ENCODE results near the gene NSUN2. TPM values are rescaled to one million over a fixed set of nuclear protein-coding genes. Genes with fewer than 3 reads are reported as not detected.
A peak's percentile ranks its signal among the peaks of the same experiment; 100 is the strongest.

NSUN2 gene
- total and polyA plus RNA-seq, 5 donors from 2014 or later = 26.0 to 60.4 (median 26.6) TPM

DNA sequence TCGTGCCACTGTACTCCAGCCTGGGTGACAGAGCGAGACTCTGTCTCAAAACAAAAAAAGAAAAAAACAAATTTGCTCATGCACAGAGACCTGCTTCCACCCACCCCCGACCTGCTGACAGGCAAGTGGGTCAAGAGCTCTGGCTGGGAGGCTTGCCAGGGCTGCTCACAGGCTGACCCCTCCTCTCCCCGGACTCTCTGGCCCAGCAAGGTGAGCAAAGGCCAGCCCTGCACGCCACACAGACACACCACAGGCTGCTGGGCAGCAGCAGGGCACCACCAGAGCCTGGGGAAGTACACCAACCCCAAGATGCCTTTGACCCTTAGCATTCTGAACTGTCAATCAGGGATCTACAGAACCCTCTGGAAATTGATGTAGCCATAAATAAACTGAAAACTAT is 29.2 kb downstream of the NSUN2 start:
- no peak overlapping the region for H3K4me3 ChIP-seq (ENCODE audit: low read depth, low read length)
- H3K27me3 Mint-ChIP-seq = no peaks in the 10 kb centered on the region
- ATAC-seq (ENCODE audit: low read depth in 2 of 2) (no peak), DNase-seq (no peak)
- peaks cover 94% of the 10 kb centered on the region for H3K36me3 ChIP-seq (ENCODE audit: control insufficient read depth, insufficient read depth, low read length)
- no peak overlapping the region for H3K4me3 Mint-ChIP-seq
- H3K27ac ChIP-seq (ENCODE audit: insufficient read depth, low read length, poor library complexity, severe bottlenecking) = no peak overlapping the region
- no peaks in the 10 kb centered on the region for H3K9me3 ChIP-seq (ENCODE audit: control insufficient read depth in 2 of 2, low read length in 2 of 2)
- no peak overlapping the region for H3K27ac Mint-ChIP-seq
- no peaks in the 10 kb centered on the region for H3K27me3 ChIP-seq (ENCODE audit: control insufficient read depth, insufficient read depth, low read length)
- H3K4me1 Mint-ChIP-seq = peaks cover 0 to 4% (median 0%) of the 10 kb centered on the region in 4 donors
- H3K4me1 ChIP-seq (ENCODE audit: control insufficient read depth, insufficient read depth, low read length, poor library complexity, severe bottlenecking) = no peaks in the 10 kb centered on the region
- no peaks in the 10 kb centered on the region for H3K9me3 Mint-ChIP-seq
- peaks cover 68% of the 10 kb centered on the region for H3K36me3 Mint-ChIP-seq

DNA sequence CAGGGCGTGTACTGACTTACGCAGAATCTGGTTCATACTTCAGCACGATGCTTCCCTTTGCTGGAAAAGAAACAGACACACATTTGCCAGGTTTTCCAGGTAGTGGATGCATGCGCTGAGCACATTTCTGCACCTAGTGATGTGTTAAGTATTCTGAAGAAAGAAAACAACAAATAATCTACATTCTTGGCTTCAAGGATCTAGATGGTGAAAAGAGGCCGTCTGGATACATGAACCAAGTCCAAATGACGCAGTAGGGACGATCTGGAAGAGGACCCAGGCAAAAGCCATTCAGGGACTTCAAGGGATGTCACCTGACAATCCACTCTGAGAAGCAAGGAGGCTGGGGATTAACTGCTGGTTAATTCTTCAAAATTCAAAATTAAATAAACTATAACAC is 30.4 kb downstream of the NSUN2 start:
- Histone ChIP-seq H3K4me3 (ENCODE audit: low read depth, low read length) (no peak overlapping the region), H3K27me3 (ENCODE audit: control insufficient read depth, insufficient read depth, low read length) (no peaks in the 10 kb centered on the region), H3K36me3 (ENCODE audit: control insufficient read depth, insufficient read depth, low read length) (peaks cover 91% of the 10 kb centered on the region), H3K9me3 (ENCODE audit: control insufficient read depth in 2 of 2, low read length in 2 of 2) (no peaks in the 10 kb centered on the region), H3K4me1 (ENCODE audit: control insufficient read depth, insufficient read depth, low read length, poor library complexity, severe bottlenecking) (no peaks in the 10 kb centered on the region), H3K27ac (ENCODE audit: insufficient read depth, low read length, poor library complexity, severe bottlenecking) (no peak overlapping the region)
- Mint-ChIP-seq H3K27ac (peak overlapping the region in 1 of 3 donors; percentile 65), H3K27me3 (no peaks in the 10 kb centered on the region), H3K4me1 (no peaks in the 10 kb centered on the region), H3K4me3 (no peak overlapping the region), H3K9me3 (no peaks in the 10 kb centered on the region), H3K36me3 (peaks cover 73% of the 10 kb centered on the region)
- ATAC-seq (ENCODE audit: low read depth in 2 of 2) (no peak), DNase-seq (no peak)

DNA sequence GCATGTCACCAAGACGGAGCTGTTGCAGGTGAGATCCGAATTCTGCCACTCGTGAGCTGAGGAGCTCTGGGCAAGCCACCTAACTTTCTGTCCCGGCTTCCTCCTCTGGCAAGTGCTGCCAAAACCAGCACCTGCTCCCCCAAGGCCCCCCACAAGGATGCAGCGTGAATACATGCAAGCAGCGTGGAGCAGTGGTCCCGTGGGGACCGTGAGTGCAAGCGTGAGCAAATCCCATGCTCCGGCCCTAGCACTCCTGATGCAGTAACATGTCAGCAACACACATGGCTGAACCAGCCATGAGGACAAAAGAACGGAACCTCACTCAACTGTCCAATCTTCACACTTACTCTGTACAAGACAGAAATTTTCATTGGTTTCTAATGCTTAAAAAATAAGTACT is 31.0 kb downstream of the NSUN2 start:
- no peak overlapping the region for H3K27ac Mint-ChIP-seq
- DNase-seq (no peak), ATAC-seq (ENCODE audit: low read depth in 2 of 2) (no peak)
- no peaks in the 10 kb centered on the region for H3K4me1 Mint-ChIP-seq
- Histone ChIP-seq H3K4me3 (ENCODE audit: low read depth, low read length) (no peak overlapping the region), H3K36me3 (ENCODE audit: control insufficient read depth, insufficient read depth, low read length) (peaks cover 88% of the 10 kb centered on the region), H3K9me3 (ENCODE audit: control insufficient read depth in 2 of 2, low read length in 2 of 2) (no peaks in the 10 kb centered on the region), H3K27ac (ENCODE audit: insufficient read depth, low read length, poor library complexity, severe bottlenecking) (no peak overlapping the region), H3K4me1 (ENCODE audit: control insufficient read depth, insufficient read depth, low read length, poor library complexity, severe bottlenecking) (no peaks in the 10 kb centered on the region), H3K27me3 (ENCODE audit: control insufficient read depth, insufficient read depth, low read length) (no peaks in the 10 kb centered on the region)
- H3K27me3 Mint-ChIP-seq = no peaks in the 10 kb centered on the region
- peaks cover 74% of the 10 kb centered on the region for H3K36me3 Mint-ChIP-seq
- H3K9me3 Mint-ChIP-seq = no peaks in the 10 kb centered on the region
- no peak overlapping the region for H3K4me3 Mint-ChIP-seq

DNA sequence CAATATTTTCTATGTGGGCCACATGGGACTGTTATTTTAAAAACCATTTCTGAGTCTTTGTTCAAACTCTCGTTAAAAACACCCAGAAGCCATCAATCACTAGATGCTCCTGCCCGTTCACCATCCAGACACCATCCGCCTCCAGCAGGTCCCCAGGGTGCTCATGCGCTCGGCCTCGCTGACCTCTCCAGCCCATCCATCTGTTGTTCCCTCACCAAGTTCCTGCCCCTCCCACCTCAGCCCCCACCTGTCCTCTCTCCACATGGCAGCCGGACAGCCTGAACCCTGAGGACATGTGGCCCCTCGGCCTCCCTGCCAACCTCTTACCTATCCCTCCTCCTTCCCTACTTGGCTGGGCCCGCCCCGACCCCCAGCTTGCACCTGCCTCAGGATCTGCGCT is 31.6 kb downstream of the NSUN2 start:
- no peaks in the 10 kb centered on the region for H3K27me3 Mint-ChIP-seq
- H3K9me3 Mint-ChIP-seq = no peaks in the 10 kb centered on the region
- H3K9me3 ChIP-seq (ENCODE audit: control insufficient read depth in 2 of 2, low read length in 2 of 2) = no peaks in the 10 kb centered on the region
- no peaks in the 10 kb centered on the region for H3K27me3 ChIP-seq (ENCODE audit: control insufficient read depth, insufficient read depth, low read length)
- H3K36me3 Mint-ChIP-seq = peaks cover 77% of the 10 kb centered on the region
- no peak overlapping the region for H3K27ac Mint-ChIP-seq
- H3K4me1 Mint-ChIP-seq = no peaks in the 10 kb centered on the region
- no peaks in the 10 kb centered on the region for H3K4me1 ChIP-seq (ENCODE audit: control insufficient read depth, insufficient read depth, low read length, poor library complexity, severe bottlenecking)
- H3K27ac ChIP-seq (ENCODE audit: insufficient read depth, low read length, poor library complexity, severe bottlenecking) = no peak overlapping the region
- H3K36me3 ChIP-seq (ENCODE audit: control insufficient read depth, insufficient read depth, low read length) = peaks cover 83% of the 10 kb centered on the region
- DNase-seq (no peak), ATAC-seq (ENCODE audit: low read depth in 2 of 2) (no peak)
- no peak overlapping the region for H3K4me3 ChIP-seq (ENCODE audit: low read depth, low read length)
- H3K4me3 Mint-ChIP-seq = no peak overlapping the region

DNA sequence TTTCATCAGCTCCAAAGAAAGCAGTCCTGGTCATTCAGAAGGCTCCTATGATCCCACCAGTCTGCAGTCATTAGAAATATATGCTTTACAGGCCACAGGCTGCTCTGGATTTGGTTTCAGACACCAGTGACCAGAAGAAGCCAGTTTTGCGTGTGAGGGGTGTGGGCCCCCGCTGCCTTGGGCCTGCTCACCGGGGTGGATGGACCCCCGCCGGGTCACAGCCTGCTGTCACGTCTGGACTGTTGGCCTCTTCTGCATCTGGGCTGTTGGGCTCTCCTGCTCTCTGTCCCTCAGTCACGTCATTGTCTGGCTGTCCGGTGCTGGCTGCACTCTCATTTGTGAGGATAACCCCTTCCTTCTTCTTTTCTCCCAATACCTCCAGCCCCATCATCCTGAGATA is 33.1 kb downstream of the NSUN2 start:
- DNase-seq = no peak
- no peaks in the 10 kb centered on the region for H3K9me3 ChIP-seq (ENCODE audit: control insufficient read depth in 2 of 2, low read length in 2 of 2)
- Mint-ChIP-seq H3K4me3 (no peak overlapping the region), H3K9me3 (no peaks in the 10 kb centered on the region), H3K4me1 (no peaks in the 10 kb centered on the region), H3K36me3 (peaks cover 74% of the 10 kb centered on the region), H3K27ac (peak overlapping the region in 1 of 3 donors; percentile 34), H3K27me3 (no peaks in the 10 kb centered on the region)
- no peak overlapping the region for H3K27ac ChIP-seq (ENCODE audit: insufficient read depth, low read length, poor library complexity, severe bottlenecking)
- no peak overlapping the region for H3K4me3 ChIP-seq (ENCODE audit: low read depth, low read length)
- H3K4me1 ChIP-seq (ENCODE audit: control insufficient read depth, insufficient read depth, low read length, poor library complexity, severe bottlenecking) = no peaks in the 10 kb centered on the region
- no peaks in the 10 kb centered on the region for H3K27me3 ChIP-seq (ENCODE audit: control insufficient read depth, insufficient read depth, low read length)
- peaks cover 69% of the 10 kb centered on the region for H3K36me3 ChIP-seq (ENCODE audit: control insufficient read depth, insufficient read depth, low read length)
- ATAC-seq (ENCODE audit: low read depth in 2 of 2) = no peak

DNA sequence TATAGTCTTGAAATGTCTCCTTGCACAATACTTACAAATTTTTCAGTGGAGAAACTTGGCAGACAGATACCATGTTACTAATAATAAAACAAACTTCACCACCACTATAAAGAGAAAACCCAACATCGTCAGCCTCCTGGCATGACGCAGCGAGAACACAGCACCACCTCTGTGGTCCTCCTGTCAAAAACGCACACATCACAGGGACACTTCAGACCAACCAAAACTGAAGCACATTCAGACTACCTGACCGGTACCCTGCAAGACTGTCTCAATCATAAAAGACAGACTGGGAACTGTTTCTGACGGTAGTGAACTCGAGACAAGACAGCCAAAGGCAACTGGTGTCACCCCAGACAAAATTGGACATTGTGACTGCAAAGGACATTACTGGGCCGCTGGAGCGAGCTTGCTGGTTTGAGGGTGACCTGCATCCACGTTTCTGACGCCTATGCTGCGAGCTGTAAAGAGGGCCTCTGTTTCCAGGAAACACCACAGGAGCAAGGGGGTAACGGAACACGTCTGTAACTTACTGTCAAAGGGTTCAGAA is 34.4 kb downstream of the NSUN2 start:
- Mint-ChIP-seq H3K36me3 (peaks cover 63% of the 10 kb centered on the region), H3K4me1 (no peaks in the 10 kb centered on the region), H3K27me3 (no peaks in the 10 kb centered on the region), H3K4me3 (no peak overlapping the region), H3K27ac (no peak overlapping the region), H3K9me3 (no peaks in the 10 kb centered on the region)
- ATAC-seq (ENCODE audit: low read depth in 2 of 2) = no peak
- DNase-seq = no peak
- H3K27me3 ChIP-seq (ENCODE audit: control insufficient read depth, insufficient read depth, low read length) = no peaks in the 10 kb centered on the region
- no peak overlapping the region for H3K27ac ChIP-seq (ENCODE audit: insufficient read depth, low read length, poor library complexity, severe bottlenecking)
- H3K9me3 ChIP-seq (ENCODE audit: control insufficient read depth in 2 of 2, low read length in 2 of 2) = no peaks in the 10 kb centered on the region
- peaks cover 57% of the 10 kb centered on the region for H3K36me3 ChIP-seq (ENCODE audit: control insufficient read depth, insufficient read depth, low read length)
- no peak overlapping the region for H3K4me3 ChIP-seq (ENCODE audit: low read depth, low read length)
- no peaks in the 10 kb centered on the region for H3K4me1 ChIP-seq (ENCODE audit: control insufficient read depth, insufficient read depth, low read length, poor library complexity, severe bottlenecking)

DNA sequence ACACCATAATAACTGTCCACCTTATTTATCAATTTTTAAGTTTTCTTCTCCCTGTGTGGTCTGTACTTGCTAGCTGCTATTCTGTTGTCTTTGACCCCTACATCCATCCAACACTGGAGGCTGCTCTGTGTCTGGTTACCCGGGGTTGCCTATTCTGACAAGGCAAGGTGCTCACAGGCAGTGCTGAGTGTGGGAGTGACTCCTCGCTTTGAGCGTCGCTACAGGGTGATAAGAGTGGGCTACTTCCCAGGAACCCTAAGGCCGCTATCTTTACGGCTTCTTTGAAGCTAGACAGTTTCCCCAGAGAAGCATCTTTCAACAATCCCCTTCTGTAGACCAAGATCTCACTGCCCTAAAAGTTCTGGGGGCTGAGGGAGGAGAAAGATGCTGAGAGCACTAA is 35.3 kb downstream of the NSUN2 start:
- Histone ChIP-seq H3K27ac (ENCODE audit: insufficient read depth, low read length, poor library complexity, severe bottlenecking) (no peak overlapping the region), H3K4me1 (ENCODE audit: control insufficient read depth, insufficient read depth, low read length, poor library complexity, severe bottlenecking) (no peaks in the 10 kb centered on the region), H3K4me3 (ENCODE audit: low read depth, low read length) (no peak overlapping the region), H3K27me3 (ENCODE audit: control insufficient read depth, insufficient read depth, low read length) (no peaks in the 10 kb centered on the region), H3K9me3 (ENCODE audit: control insufficient read depth in 2 of 2, low read length in 2 of 2) (no peaks in the 10 kb centered on the region), H3K36me3 (ENCODE audit: control insufficient read depth, insufficient read depth, low read length) (peaks cover 50% of the 10 kb centered on the region)
- Mint-ChIP-seq H3K27ac (no peak overlapping the region), H3K27me3 (peaks cover 4% of the 10 kb centered on the region), H3K9me3 (no peaks in the 10 kb centered on the region), H3K4me1 (no peaks in the 10 kb centered on the region), H3K4me3 (no peak overlapping the region), H3K36me3 (peaks cover 56% of the 10 kb centered on the region)
- ATAC-seq (ENCODE audit: low read depth in 2 of 2) (no peak), DNase-seq (no peak)

DNA sequence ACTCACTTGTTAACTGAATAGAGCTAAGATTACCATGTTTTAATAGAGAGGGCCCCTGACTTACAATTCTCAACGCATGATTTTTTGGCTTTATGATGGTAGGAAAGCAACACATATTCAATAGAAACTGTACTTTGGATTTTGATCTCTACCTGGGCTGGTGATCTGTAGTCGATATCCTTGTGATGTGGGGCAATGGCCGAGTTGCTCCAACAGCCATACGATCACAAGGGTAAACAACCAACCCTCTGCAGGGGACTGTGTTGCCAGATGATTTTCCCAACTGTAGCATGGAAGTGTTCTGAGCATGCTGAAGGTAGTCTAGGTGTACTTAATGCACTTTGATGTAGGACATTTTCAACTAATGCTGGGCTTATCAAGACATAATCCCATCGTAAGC is 36.5 kb downstream of the NSUN2 start:
- Mint-ChIP-seq H3K36me3 (peaks cover 45% of the 10 kb centered on the region), H3K4me3 (no peak overlapping the region), H3K27ac (no peak overlapping the region), H3K4me1 (no peaks in the 10 kb centered on the region), H3K27me3 (peaks cover 4% of the 10 kb centered on the region), H3K9me3 (no peaks in the 10 kb centered on the region)
- H3K36me3 ChIP-seq (ENCODE audit: control insufficient read depth, insufficient read depth, low read length) = peaks cover 38% of the 10 kb centered on the region
- no peak for ATAC-seq (ENCODE audit: low read depth in 2 of 2)
- no peaks in the 10 kb centered on the region for H3K9me3 ChIP-seq (ENCODE audit: control insufficient read depth in 2 of 2, low read length in 2 of 2)
- DNase-seq = no peak
- H3K4me3 ChIP-seq (ENCODE audit: low read depth, low read length) = no peak overlapping the region
- no peaks in the 10 kb centered on the region for H3K4me1 ChIP-seq (ENCODE audit: control insufficient read depth, insufficient read depth, low read length, poor library complexity, severe bottlenecking)
- H3K27me3 ChIP-seq (ENCODE audit: control insufficient read depth, insufficient read depth, low read length) = no peaks in the 10 kb centered on the region
- H3K27ac ChIP-seq (ENCODE audit: insufficient read depth, low read length, poor library complexity, severe bottlenecking) = no peak overlapping the region

All from CD4-positive, CD25-positive, alpha-beta regulatory T cell (primary cell).